Erythroblast (primary cell): ENCODE data around the gene KAT6B.

Source experiments
- GATA1 ChIP-seq: IDR thresholded peaks from 2 replicates; pipeline ENCODE4 v1.6.1; 2011; ENCODE audit warnings: low read depth, mild to moderate bottlenecking, control low read depth, low read length, moderate library complexity
- POLR2A ChIP-seq: IDR thresholded peaks from 2 replicates; pipeline ENCODE4 v1.6.1; 2011; ENCODE audit warnings: mild to moderate bottlenecking, low read length

- TF ChIP-seq POLR2A (no peak), GATA1 (no peak)
Measured at GRCh38 chr10:74824900-74825370, 1.5 kb upstream of the KAT6B start.
